HUES48 (cell line): ENCODE results near the gene PRDM15.

Source experiments
- H3K27ac ChIP-seq: one replicate; pipeline ENCODE4 v1.7.0; 2013; ENCODE audit warnings: low read depth, low read length, inconsistent platforms
- H3K27me3 ChIP-seq: 2 replicates; pipeline ENCODE4 v1.6.1; 2013; ENCODE audit warnings: mild to moderate bottlenecking, low read length; ENCODE audit not compliant: control insufficient read depth, insufficient read depth
- H3K36me3 ChIP-seq: 2 replicates; pipeline ENCODE4 v1.6.1; 2013; ENCODE audit warnings: low read length; ENCODE audit not compliant: control insufficient read depth, insufficient read depth
- H3K4me1 ChIP-seq: 2 replicates; pipeline ENCODE4 v1.6.1; 2013; ENCODE audit warnings: mild to moderate bottlenecking, low read length; ENCODE audit not compliant: control insufficient read depth, insufficient read depth
- H3K4me3 ChIP-seq: 2 replicates; pipeline ENCODE4 v1.5.1; 2013; ENCODE audit warnings: mild to moderate bottlenecking, low read depth, low read length
- H3K9ac ChIP-seq: 2 replicates; pipeline ENCODE4 v1.6.1; 2013; ENCODE audit warnings: mild to moderate bottlenecking, low read depth, low read length, moderate library complexity
- H3K9me3 ChIP-seq: 2 replicates; pipeline ENCODE4 v1.6.1; 2013; ENCODE audit warnings: low read length; ENCODE audit not compliant: control insufficient read depth, insufficient read depth

Gene PRDM15

GRCh38 chr21:41749286-41749685 is 129.9 kb downstream of the PRDM15 start:
- Histone ChIP-seq H3K4me3 (no peak overlapping the region), H3K27me3 (peaks cover 41% of the 10 kb centered on the region), H3K4me1 (peaks cover 33% of the 10 kb centered on the region), H3K27ac (no peak overlapping the region), H3K9me3 (no peaks in the 10 kb centered on the region), H3K9ac (no peak overlapping the region), H3K36me3 (no peaks in the 10 kb centered on the region)
